ENCODE measurements around the gene PLA2G12A.

GRCh38 chr4:109748114-109748513 lies 18.2 kb upstream of the PLA2G12A start:
- TF ChIP-seq ZBTB7A (IDR thresholded peaks at IDR 0.05; ENCODE audit: low read depth) = no peak
- no peak for TF ChIP-seq TEAD4 (IDR thresholded peaks at IDR 0.05)
- no peak for TF ChIP-seq EP300 (IDR thresholded peaks at IDR 0.05; ENCODE audit: borderline replicate concordance)
- no peak for TF ChIP-seq YY1 (IDR thresholded peaks at IDR 0.05; ENCODE audit: low read depth)
- TF ChIP-seq RAD21 (IDR thresholded peaks at IDR 0.05; ENCODE audit: low read depth) = no peak

Data from Ishikawa (cell line).